Retinal pigment epithelial cell (primary cell): ENCODE results near the gene MYOF.
A peak's percentile ranks its signal among the peaks of the same experiment; 100 is the strongest.

Experiments
- DNase-seq: peaks from one replicate; pipeline ENCODE4 v3.0.0-alpha.2; 2010; ENCODE audit warnings: low read depth
- H3K4me3 ChIP-seq: 2 replicates; pipeline ENCODE4 v1.5.1; 2011; ENCODE audit warnings: mild to moderate bottlenecking, low read length, control low read depth, moderate library complexity
- TF ChIP-seq, protein P1 (sequence below): conservative IDR thresholded peaks from 2 replicates; pipeline ENCODE4 v1.5.1; 2011; ENCODE audit warnings: low read depth, low read length, control low read depth, inconsistent platforms

MYOF gene

DNA sequence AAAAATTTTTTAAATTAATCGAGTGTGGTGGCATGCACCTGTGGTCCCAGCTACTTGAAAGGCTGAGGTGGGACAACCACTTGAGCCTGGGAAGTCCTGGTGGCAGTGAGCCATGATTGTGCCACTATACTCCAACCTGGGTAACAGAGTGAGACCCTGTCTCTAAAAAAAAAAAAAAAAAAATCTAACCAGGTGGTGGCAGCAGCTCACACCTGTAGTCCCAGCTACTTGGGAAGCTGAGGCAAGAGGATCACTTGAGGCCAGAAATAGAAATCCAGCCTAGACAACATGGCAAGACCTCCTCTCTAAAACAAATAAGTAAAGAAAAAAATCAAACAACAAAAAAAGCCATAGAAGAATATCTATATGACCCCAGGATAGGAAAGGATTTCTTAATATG lies 3.6 kb upstream of the MYOF start:
- no peak overlapping the region for H3K4me3 ChIP-seq
- TF ChIP-seq, protein P1, sequence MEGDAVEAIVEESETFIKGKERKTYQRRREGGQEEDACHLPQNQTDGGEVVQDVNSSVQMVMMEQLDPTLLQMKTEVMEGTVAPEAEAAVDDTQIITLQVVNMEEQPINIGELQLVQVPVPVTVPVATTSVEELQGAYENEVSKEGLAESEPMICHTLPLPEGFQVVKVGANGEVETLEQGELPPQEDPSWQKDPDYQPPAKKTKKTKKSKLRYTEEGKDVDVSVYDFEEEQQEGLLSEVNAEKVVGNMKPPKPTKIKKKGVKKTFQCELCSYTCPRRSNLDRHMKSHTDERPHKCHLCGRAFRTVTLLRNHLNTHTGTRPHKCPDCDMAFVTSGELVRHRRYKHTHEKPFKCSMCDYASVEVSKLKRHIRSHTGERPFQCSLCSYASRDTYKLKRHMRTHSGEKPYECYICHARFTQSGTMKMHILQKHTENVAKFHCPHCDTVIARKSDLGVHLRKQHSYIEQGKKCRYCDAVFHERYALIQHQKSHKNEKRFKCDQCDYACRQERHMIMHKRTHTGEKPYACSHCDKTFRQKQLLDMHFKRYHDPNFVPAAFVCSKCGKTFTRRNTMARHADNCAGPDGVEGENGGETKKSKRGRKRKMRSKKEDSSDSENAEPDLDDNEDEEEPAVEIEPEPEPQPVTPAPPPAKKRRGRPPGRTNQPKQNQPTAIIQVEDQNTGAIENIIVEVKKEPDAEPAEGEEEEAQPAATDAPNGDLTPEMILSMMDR: no peak
- DNase-seq: no peak

DNA sequence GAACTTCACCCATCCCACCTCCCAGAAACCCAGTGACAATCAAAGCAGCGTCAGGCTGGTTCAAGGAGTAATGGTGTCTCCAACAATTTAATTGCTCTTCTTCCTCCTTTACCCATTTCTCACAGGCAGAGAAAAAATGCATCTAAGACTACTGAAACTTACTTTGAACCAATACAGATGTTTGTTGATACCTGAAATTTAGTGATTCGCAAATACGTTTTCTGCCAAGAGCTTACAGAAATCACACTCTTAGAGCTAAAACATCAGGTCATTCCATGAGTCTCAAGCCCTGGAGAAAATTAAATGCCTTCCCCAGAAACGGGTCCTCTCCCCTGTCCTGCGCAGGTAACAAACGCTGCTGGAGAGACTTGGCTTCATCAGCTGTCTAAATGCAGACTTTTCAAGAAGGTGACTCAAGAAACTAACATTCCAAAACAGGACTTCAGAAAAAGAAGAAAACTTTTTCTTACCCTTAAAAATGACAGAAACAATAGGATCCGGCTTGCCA lies 443 bp downstream of the MYOF start:
- no peak for DNase-seq
- H3K4me3 ChIP-seq: peak overlapping the region; percentile 85
- TF ChIP-seq, protein P1: no peak

DNA sequence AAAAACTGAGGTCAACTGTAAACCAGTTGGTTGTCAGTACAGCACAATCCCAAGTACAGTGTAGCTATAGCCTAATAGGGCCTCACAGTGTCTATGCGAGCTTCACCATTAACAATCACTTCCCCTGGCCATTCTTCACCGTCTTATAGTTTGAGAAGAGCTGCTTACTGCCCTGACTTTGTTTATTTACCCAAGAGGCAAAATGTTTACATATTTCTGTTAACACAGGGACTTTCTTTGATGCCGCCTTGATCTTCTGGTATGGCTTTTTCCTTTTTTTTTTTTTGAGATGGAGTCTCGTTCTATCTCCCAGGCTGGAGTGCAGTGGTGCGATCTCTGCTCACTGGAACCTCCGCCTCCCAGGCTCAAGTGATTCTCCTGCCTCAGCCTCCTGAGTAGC lies 3.3 kb downstream of the MYOF start:
- TF ChIP-seq, protein P1: no peak

DNA sequence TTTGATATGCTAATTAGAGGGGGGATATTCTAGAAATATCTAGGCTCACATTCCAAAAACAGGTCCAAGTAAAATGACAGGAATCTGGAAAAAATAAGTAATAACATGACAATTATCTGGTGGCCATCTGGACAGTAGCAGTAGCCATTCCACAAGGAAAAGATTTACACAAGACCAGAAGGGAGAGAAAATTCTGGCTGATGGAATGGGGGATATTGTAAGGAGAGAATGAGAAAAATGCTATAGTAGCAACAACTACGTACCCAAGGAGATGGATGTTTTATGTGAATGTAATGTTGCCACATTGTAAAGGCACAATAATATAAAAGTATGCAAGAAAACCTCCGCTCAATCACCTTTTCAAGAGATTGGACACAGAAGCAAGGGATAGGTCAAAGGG lies 5.4 kb downstream of the MYOF start:
- DNase-seq: no peak
- no peak overlapping the region for H3K4me3 ChIP-seq
- TF ChIP-seq, protein P1: no peak

More for the DNA sequence above, 3.3 kb downstream of the MYOF start:
- no peak overlapping the region for H3K4me3 ChIP-seq
- DNase-seq: no peak

DNA sequence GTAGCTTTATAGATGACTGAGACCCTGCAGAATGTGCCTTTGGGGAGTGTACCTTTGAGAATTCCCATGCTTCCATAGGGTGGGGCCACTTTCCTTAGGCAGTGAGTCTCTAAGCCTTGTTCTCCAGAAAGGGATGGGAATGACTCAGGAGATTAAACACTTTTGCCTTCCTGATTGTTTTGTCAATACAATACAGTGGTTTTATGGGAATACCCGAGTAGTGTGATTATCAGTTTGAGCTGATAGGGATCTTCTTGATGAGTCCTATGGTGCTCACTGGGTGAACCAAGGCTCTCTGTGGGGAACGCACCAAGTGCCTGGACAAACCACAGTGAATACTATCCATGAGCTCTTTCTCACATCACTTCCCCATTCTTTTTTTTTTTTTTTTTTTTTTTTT lies 6.3 kb downstream of the MYOF start:
- no peak for DNase-seq
- H3K4me3 ChIP-seq: no peak overlapping the region
- TF ChIP-seq, protein P1: no peak

DNA sequence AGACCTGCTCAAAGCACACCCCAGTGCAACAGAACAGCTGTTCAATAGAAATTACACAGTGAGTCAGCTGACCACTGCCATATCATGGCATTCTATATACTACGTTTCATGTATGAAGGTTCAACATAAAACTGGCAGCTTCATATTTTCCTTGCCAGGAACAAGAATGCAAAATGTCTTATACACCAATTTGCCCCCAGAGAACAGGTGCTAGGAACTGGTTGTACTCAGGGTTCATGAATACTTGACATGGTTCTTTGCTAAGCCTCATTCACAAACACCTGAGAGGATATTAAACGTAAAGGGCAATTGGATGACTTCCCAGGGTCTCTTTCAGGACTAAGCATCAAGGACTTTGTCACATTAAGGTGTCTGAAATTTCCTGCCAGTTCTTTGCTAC lies 6.9 kb downstream of the MYOF start:
- DNase-seq: no peak
- H3K4me3 ChIP-seq: no peak overlapping the region
- TF ChIP-seq, protein P1: no peak

DNA sequence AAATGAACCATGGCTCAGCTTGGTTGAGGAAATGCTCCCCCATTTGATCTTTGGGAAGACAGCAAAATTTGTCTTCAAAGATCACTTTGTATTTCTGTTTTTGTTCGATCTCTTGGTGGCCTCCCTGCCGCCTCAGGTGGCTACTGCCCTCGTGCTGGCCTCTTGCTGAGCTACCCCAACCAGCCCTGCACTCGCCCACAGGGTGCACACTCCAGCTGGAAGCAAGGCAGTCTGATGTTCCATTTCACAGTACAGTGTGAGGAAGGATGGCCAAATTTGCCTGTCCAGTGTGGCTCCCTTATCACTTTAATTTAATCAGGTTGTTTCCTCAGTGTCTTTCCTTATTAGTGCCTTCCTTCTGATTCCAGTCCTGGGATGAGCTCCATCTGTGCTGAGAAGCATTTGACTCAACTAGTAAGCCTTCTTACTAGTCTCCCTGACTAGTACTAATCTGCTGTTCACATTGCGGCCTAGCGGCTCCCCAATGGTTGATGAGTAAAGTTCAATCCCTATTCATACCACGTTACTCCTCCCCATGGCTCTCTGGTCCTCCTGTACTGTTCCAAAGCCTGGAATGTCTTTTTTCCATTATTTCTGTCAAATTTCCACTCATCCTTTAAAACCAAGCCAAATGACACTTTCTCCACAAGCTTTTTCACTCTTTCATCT lies 8.2 kb downstream of the MYOF start:
- TF ChIP-seq, protein P1: no peak
- H3K4me3 ChIP-seq: no peak overlapping the region
- DNase-seq: no peak
